AG09309 (cell line): ENCODE data around the gene TMEM170B.
A peak's percentile ranks its signal among the peaks of the same experiment; 100 is the strongest.

Experiments
- DNase-seq: peaks from one replicate; pipeline ENCODE4 v3.0.0-alpha.2; 2010; ENCODE audit warnings: low read depth
- H3K4me3 ChIP-seq: 2 replicates; pipeline ENCODE4 v1.5.1; 2011; ENCODE audit warnings: mild to moderate bottlenecking, low read depth, low read length, moderate library complexity; ENCODE audit not compliant: control insufficient read depth
- TF ChIP-seq, protein P1 (sequence below): IDR thresholded peaks from 2 replicates; pipeline ENCODE4 v1.5.1; 2011; ENCODE audit warnings: mild to moderate bottlenecking, low read depth, low read length, inconsistent platforms; ENCODE audit not compliant: insufficient read depth, control insufficient read depth; ENCODE audit errors: missing control alignments

Gene TMEM170B

DNA sequence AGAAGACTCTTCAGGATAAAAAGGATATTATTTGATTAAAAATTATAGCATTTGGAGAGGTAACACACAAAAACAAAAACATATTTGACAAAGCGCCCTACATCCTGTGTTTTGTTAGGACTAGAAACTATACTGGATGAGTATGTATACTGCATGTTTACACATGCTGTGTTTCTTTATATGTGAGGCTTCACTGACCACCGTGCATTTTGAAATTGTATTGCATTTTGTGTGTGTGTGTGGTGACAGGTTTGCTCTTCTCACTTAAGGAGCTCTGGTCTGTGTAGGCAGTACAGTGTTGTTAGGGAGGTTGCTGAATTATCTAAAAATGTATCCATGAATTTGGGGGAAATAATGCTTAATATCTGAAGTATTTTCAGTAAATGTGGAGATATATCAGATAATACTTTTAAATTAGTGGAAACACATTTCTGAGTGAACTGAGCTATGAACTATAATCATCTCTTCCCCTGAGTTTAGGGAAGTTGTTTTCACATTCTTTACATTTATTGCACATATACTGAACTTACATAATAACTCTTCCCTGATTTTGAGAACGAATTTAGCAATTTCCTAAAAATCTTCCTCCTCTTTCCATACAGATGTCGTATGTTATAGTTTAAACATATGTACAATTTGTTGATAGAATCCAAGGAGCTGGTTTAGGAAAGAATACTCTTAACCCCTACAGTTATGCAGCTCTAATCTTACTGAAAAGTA, 43.3 kb downstream of the TMEM170B start:
- DNase-seq = no peak
- H3K4me3 ChIP-seq = no peak overlapping the region
- TF ChIP-seq, protein P1, sequence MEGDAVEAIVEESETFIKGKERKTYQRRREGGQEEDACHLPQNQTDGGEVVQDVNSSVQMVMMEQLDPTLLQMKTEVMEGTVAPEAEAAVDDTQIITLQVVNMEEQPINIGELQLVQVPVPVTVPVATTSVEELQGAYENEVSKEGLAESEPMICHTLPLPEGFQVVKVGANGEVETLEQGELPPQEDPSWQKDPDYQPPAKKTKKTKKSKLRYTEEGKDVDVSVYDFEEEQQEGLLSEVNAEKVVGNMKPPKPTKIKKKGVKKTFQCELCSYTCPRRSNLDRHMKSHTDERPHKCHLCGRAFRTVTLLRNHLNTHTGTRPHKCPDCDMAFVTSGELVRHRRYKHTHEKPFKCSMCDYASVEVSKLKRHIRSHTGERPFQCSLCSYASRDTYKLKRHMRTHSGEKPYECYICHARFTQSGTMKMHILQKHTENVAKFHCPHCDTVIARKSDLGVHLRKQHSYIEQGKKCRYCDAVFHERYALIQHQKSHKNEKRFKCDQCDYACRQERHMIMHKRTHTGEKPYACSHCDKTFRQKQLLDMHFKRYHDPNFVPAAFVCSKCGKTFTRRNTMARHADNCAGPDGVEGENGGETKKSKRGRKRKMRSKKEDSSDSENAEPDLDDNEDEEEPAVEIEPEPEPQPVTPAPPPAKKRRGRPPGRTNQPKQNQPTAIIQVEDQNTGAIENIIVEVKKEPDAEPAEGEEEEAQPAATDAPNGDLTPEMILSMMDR = no peak

DNA sequence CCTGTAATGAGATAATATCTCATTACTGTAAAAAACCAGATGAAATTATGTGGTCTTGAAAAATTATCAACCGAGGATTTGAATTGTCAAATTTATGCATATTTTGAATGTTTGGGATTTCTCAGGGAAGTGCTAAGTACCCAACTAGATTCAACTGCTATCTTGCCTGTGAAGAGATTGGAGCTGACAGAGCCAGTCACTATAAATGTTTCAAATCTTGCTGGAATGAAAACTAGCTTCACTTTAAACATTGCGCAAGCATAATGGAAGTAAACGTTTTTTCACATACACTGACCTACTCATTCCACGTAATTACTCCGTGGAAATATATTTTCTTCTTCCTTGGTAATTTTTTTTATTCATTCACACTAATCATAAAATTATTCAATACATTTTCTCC, 46.7 kb downstream of the TMEM170B start:
- no peak for DNase-seq
- TF ChIP-seq, protein P1 = no peak
- no peak overlapping the region for H3K4me3 ChIP-seq

DNA sequence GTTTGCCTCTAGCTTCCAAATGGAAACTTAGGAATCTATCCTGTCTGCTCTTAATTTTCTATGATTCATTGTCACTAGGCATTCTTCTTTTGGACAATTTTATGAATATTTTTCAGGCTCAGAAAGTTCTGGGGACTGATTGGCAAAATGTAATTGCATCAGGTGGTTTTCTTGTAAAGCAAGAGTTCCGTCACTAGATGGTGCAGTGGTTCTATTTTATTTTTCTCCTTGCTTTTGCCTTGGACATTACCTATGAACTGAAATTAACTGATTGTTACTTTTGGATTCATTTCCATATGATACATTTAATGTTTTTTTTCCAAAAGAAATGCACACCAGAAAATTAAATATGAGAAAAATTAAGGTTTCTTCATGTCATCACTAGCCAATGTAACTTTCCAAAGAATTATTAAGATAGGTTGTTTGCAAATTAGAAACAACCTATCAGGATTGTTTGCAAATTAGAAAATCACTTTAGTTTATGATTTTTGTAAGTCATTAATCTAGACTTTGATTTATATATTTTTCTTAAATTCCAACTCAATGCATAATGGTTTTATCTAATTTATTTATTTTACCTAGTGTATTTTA, 48.0 kb downstream of the TMEM170B start:
- no peak for DNase-seq
- TF ChIP-seq, protein P1 = peak; percentile 56

DNA sequence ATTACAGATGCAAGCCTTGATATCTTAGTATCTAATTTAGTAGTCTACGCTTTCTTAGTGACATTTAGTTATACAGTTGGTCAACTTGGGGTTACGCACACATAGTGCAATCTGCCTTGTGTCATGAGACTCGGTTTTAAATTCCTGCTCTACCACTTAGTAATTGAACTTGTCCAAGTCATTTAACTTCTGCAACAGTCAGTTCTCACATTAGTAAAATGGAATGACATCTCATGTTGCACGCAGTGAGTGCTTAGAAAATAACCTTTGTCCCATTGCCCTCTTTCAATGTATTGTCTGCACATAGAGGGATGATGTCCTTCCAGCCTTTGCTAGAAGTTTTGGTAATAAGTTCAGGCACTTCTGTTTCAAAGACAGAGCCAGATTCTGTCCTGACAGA, 48.6 kb downstream of the TMEM170B start:
- H3K4me3 ChIP-seq = no peak overlapping the region
- DNase-seq = no peak
- TF ChIP-seq, protein P1 = no peak

More for the DNA sequence above, 48.0 kb downstream of the TMEM170B start:
- H3K4me3 ChIP-seq = no peak overlapping the region

DNA sequence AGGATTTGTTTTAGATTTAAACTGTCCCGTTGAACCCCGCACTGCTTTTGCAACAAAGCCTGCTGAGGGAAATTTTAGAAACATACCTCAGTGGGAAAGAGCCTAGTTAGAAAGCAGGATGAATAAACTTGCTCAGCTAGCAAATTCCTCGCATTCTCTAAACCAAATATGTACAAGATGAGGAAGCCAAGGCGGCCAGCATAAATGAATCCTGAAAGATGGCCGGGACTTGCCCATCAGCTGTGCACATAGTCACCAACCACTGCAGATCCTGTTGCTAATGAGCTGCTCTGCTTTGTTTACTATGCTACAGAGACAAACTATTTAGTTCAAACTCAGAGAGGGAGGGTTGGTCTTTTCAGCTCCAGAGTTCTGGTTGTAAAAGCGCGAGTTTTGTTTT, 49.0 kb downstream of the TMEM170B start:
- TF ChIP-seq, protein P1 = no peak

DNA sequence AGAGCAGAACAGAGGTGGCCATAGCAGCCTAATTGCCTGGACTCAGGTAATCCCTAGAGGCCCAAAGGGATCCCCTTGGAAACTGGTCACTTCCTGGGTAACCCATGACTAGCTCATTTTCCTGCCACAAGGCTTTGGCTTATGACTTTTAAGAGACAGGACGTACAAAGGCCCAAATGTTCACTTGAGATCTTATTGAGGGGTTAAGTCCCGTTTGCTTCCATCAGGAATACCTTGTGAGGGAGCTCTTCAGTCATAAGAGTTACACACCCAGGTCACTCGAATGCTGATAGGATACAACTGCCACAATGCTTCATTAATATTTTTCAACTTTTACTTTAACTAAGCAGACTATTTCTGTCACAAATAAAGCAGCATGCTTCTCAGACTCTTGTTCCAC, 51.7 kb downstream of the TMEM170B start:
- no peak for DNase-seq
- no peak overlapping the region for H3K4me3 ChIP-seq
- TF ChIP-seq, protein P1 = no peak

More for the DNA sequence above, 49.0 kb downstream of the TMEM170B start:
- DNase-seq = peak; percentile 75
- no peak overlapping the region for H3K4me3 ChIP-seq
